HCT116 (cell line): ENCODE results near the gene LASP1. TPM values are rescaled to one million over a fixed set of nuclear protein-coding genes. Genes with fewer than 3 reads are reported as not detected.

ENCODE experiments used
- ATAC-seq: fragments of 200-7000 bp; cut with Tn5 transposase; 2 replicates; pipeline ENCODE4 v1.9.1; 2020; ENCODE audit warnings: mild to moderate bottlenecking, moderate library complexity
- BruUV-seq: library from RNA; stranded (reverse); fragments of 400-500 nt; replicated peaks from 2 replicates; lab custom pipeline; 2021; lab: Mats Ljungman, UMichigan
- CTCF ChIA-PET: fragments of 300-600 bp; sonication (Branson Sonifier 250); formaldehyde crosslinking; loops from one replicate; lab custom pipeline; 2021; ENCODE audit warnings: antibody characterized with exemption; lab: Charles Lee
- POLR2A ChIA-PET: fragments of 300-600, 350-600 bp; sonication (Branson Sonifier 250); formaldehyde crosslinking; loops from one replicate; lab custom pipeline; 2021; ENCODE audit warnings: antibody characterized with exemption; lab: Charles Lee
- RAD21 ChIA-PET, 2 experiments: fragments of 300-600 bp; sonication (Branson Sonifier 250); formaldehyde crosslinking; loops; one replicate each; lab custom pipeline; 2023; ENCODE audit warnings: low total read pairs in 2 of 2; ENCODE audit not compliant: uncharacterized antibody in 2 of 2, unreplicated experiment in 2 of 2, low non-redundant PET in 1 of 2; lab: Charles Lee
- DNase-seq: peaks from one replicate; pipeline ENCODE4 v3.0.0-alpha.2; 2010; ENCODE audit warnings: low read depth, low spot score
- H2AFZ ChIP-seq: fragments of 200-600 bp; shearing (Covaris generic), sonication (generic); 2 replicates; pipeline ENCODE4 v1.6.1; 2017; ENCODE audit warnings: low read depth, mixed run types, mixed read lengths, antibody characterized with exemption, low read length; ENCODE audit not compliant: poor library complexity, severe bottlenecking
- H3K27ac ChIP-seq: 2 replicates; pipeline ENCODE4 v1.5.1; 2012; ENCODE audit warnings: low read depth, low read length
- H3K27me3 ChIP-seq: fragments of 200-600 bp; sonication (generic); 2 replicates; pipeline ENCODE4 v1.6.1; 2016; ENCODE audit warnings: mixed run types, low read length, mixed read lengths; ENCODE audit not compliant: insufficient read depth
- H3K36me3 ChIP-seq, 2 experiments: fragments of 200-500 bp in 1 of 2; fragments of 200-600 bp in 1 of 2; sonication (Bioruptor generic) in 1 of 2; sonication (generic) in 1 of 2; 2 replicates each; pipeline versions ENCODE4 v1.5.1 to v1.6.1; 2014 to 2016; ENCODE audit warnings: low read length in 2 of 2, inconsistent platforms in 1 of 2, mixed read lengths in 1 of 2, mixed run types in 1 of 2; ENCODE audit not compliant: insufficient read depth in 2 of 2, control insufficient read depth in 1 of 2
- H3K4me1 ChIP-seq, 2 experiments: fragments of 200-600 bp in 1 of 2; sonication (generic) in 1 of 2; 2 replicates each; pipeline versions ENCODE4 v1.5.1 to v1.6.1; 2012 to 2017; ENCODE audit warnings: low read length in 2 of 2, inconsistent platforms in 1 of 2, mild to moderate bottlenecking in 1 of 2, mixed read lengths in 1 of 2, mixed run types in 1 of 2, moderate library complexity in 1 of 2; ENCODE audit not compliant: insufficient read depth in 2 of 2, control insufficient read depth in 1 of 2
- H3K4me2 ChIP-seq: fragments of 200-600 bp; sonication (generic); 2 replicates; pipeline ENCODE4 v1.6.1; 2017; ENCODE audit warnings: mixed run types, low read length, mixed read lengths
- H3K4me3 ChIP-seq, 2 experiments: fragments of 200-600 bp in 1 of 2; sonication (generic) in 1 of 2; replicated peaks in 1 of 2; 2 replicates each; pipeline ENCODE4 v1.5.1; 2011 to 2016; ENCODE audit warnings: low read length in 2 of 2, control low read depth in 1 of 2, low read depth in 1 of 2, mild to moderate bottlenecking in 1 of 2, mixed read lengths in 1 of 2, mixed run types in 1 of 2
- H3K79me2 ChIP-seq: fragments of 200-600 bp; sonication (generic); 2 replicates; pipeline ENCODE4 v1.6.1; 2017; ENCODE audit warnings: mild to moderate bottlenecking, mixed run types, low read length, moderate library complexity, mixed read lengths; ENCODE audit not compliant: insufficient read depth
- H3K9ac ChIP-seq: fragments of 200-600 bp; sonication (generic); 2 replicates; pipeline ENCODE4 v1.6.1; 2016; ENCODE audit warnings: low read length, mixed read lengths
- H3K9me2 ChIP-seq: fragments of 200-600 bp; sonication (generic), shearing (Covaris generic); 2 replicates; pipeline ENCODE4 v1.6.1; 2017; ENCODE audit warnings: mixed run types, mild to moderate bottlenecking, moderate library complexity; ENCODE audit not compliant: insufficient read depth
- H3K9me3 ChIP-seq, 2 experiments: fragments of 200-500 bp in 1 of 2; fragments of 200-600 bp in 1 of 2; sonication (Bioruptor generic) in 1 of 2; sonication (generic) in 1 of 2; 2 replicates each; pipeline ENCODE4 v1.6.1; 2014 to 2017; ENCODE audit warnings: low read length in 2 of 2, mixed read lengths in 2 of 2, inconsistent platforms in 1 of 2, low read depth in 1 of 2, mild to moderate bottlenecking in 1 of 2, mixed run types in 1 of 2, moderate library complexity in 1 of 2; ENCODE audit not compliant: control insufficient read depth in 1 of 2, insufficient read depth in 1 of 2
- H4K20me1 ChIP-seq: fragments of 200-600 bp; sonication (generic), shearing (Covaris generic); 2 replicates; pipeline ENCODE4 v1.6.1; 2017; ENCODE audit warnings: mixed run types, mild to moderate bottlenecking, moderate library complexity; ENCODE audit not compliant: insufficient read depth
- ATF3 ChIP-seq: IDR thresholded peaks from 2 replicates; pipeline ENCODE4 v1.6.1; 2012
- CEBPB ChIP-seq: IDR thresholded peaks from 2 replicates; pipeline ENCODE4 v1.6.1; 2012; ENCODE audit warnings: low read depth
- CTCF ChIP-seq, 3 experiments: fragments of 200-600 bp in 1 of 3; sonication (generic) in 1 of 3; IDR thresholded peaks in 2 of 3; conservative IDR thresholded peaks in 1 of 3; 2 replicates each; pipeline ENCODE4 v1.5.1; 2012 to 2017; ENCODE audit warnings: low read depth in 2 of 3, low read length in 2 of 3, antibody characterized with exemption in 1 of 3, borderline replicate concordance in 1 of 3, control low read depth in 1 of 3, mild to moderate bottlenecking in 1 of 3, mixed read lengths in 1 of 3, mixed run types in 1 of 3, moderate library complexity in 1 of 3; ENCODE audit not compliant: insufficient read depth in 1 of 3
- EGR1 ChIP-seq: IDR thresholded peaks from 2 replicates; pipeline ENCODE4 v1.6.1; 2012; ENCODE audit warnings: low read depth
- ELF1 ChIP-seq: IDR thresholded peaks from 2 replicates; pipeline ENCODE4 v1.6.1; 2012; ENCODE audit warnings: low read depth, borderline replicate concordance
- FOSL1 ChIP-seq: IDR thresholded peaks from 2 replicates; pipeline ENCODE4 v1.6.1; 2012; ENCODE audit warnings: low read depth
- POLR2A ChIP-seq: IDR thresholded peaks from 2 replicates; pipeline ENCODE4 v1.7.0; 2011; ENCODE audit warnings: borderline replicate concordance; ENCODE audit not compliant: insufficient read depth, insufficient read length; ENCODE audit errors: extremely low read depth
- POLR2AphosphoS5 ChIP-seq: IDR thresholded peaks from 2 replicates; pipeline ENCODE4 v1.6.1; 2011; ENCODE audit warnings: mild to moderate bottlenecking, low read depth, low read length, moderate library complexity
- REST ChIP-seq: IDR thresholded peaks from 2 replicates; pipeline ENCODE4 v1.6.1; 2012; ENCODE audit warnings: low read depth
- YY1 ChIP-seq: IDR thresholded peaks from 2 replicates; pipeline ENCODE4 v1.6.1; 2011; ENCODE audit warnings: low read length, low read depth, moderate library complexity, mild to moderate bottlenecking; ENCODE audit not compliant: insufficient replicate concordance; ENCODE audit errors: extremely low read depth
- intact Hi-C: fragments of 100-400 bp; cut with micrococcal nuclease; formaldehyde crosslinking; loops from 2 replicates; pipeline ENCODE4 v1.10.0; 2022
- total RNA-seq: library from RNA; stranded (reverse); gene quantifications from one replicate; pipeline ENCODE4 v1.2.1, GENCODE V29; 2021; ENCODE audit not compliant: unreplicated experiment

The LASP1 gene
- total RNA-seq, 1 experiment from 2014 or later: 149 TPM

GRCh38 chr17:38872671-38873385 lies 3.0 kb downstream of the LASP1 start (continued):
- TF ChIP-seq REST (no peak), CEBPB (no peak)
- TF ChIP-seq, all 23 proteins: peak for 0

GRCh38 chr17:38873640-38874380 lies 4.0 kb downstream of the LASP1 start:
- Histone ChIP-seq H3K36me3 (peaks cover 6 to 9% of the 10 kb centered on the region in 2 experiments; a peak in 2 of 4 replicates), H2AFZ (no peak overlapping the region), H3K9me2 (no peaks in the 10 kb centered on the region), H3K79me2 (peaks cover 84% of the 10 kb centered on the region), H3K9ac (peak overlapping the region; percentile 35), H3K9me3 (no peaks in the 10 kb centered on the region), H3K27me3 (no peaks in the 10 kb centered on the region), H3K4me1 (peaks cover 54 to 82% of the 10 kb centered on the region in 2 experiments), H3K4me3 (peak overlapping the region in 1 of 2 experiments; percentile 11; a peak in 1 of 4 replicates), H4K20me1 (no peaks in the 10 kb centered on the region), H3K4me2 (peak overlapping the region; percentile 85), H3K27ac (peak overlapping the region; percentile 49)
- no peak for ATAC-seq
- BruUV-seq: no TSS peak
- RAD21 ChIA-PET: no interaction called here
- intact Hi-C loops: no loop called here
- CTCF ChIA-PET: no interaction called here
- no peak for DNase-seq
- TF ChIP-seq REST (no peak), POLR2A (no peak), YY1 (no peak), ELF1 (no peak), ATF3 (no peak), EGR1 (no peak), POLR2AphosphoS5 (no peak), FOSL1 (no peak), CTCF (IDR thresholded peaks at IDR 0.05 in 2 of 3, conservative IDR thresholded peaks at IDR 0.05 in 1 of 3; ENCODE audit: borderline replicate concordance in 1 of 3, insufficient read depth in 1 of 3, low read depth in 2 of 3, low read length in 2 of 3) (no peak)
- POLR2A ChIA-PET: interaction anchor here (2.8 kb wide), 1 partner anchor 20 kb away, joined by 20 read pairs; the partner anchor contains the start of gene RPL23
